Fibroblast of pulmonary artery (primary cell): ENCODE data around the gene CABLES1.
"Not testable (repeated sequence)": the region's sequence is repeated elsewhere in the genome, so short reads cannot be mapped to it uniquely, and the experiment has no call there.

Experiments used
- DNase-seq: peaks from one replicate; pipeline ENCODE4 v3.0.0-alpha.2; 2010; ENCODE audit warnings: low read depth
- H3K4me3 ChIP-seq: replicated peaks from 2 replicates; pipeline ENCODE4 v1.5.1; 2011; ENCODE audit warnings: low read depth, mild to moderate bottlenecking, control low read depth, low read length, moderate library complexity
- TF ChIP-seq, protein P1 (sequence below): IDR thresholded peaks from 2 replicates; pipeline ENCODE4 v1.5.1; 2011; ENCODE audit warnings: mild to moderate bottlenecking, control low read depth, low read length, inconsistent platforms; ENCODE audit errors: missing control alignments

CABLES1 gene, protein sequence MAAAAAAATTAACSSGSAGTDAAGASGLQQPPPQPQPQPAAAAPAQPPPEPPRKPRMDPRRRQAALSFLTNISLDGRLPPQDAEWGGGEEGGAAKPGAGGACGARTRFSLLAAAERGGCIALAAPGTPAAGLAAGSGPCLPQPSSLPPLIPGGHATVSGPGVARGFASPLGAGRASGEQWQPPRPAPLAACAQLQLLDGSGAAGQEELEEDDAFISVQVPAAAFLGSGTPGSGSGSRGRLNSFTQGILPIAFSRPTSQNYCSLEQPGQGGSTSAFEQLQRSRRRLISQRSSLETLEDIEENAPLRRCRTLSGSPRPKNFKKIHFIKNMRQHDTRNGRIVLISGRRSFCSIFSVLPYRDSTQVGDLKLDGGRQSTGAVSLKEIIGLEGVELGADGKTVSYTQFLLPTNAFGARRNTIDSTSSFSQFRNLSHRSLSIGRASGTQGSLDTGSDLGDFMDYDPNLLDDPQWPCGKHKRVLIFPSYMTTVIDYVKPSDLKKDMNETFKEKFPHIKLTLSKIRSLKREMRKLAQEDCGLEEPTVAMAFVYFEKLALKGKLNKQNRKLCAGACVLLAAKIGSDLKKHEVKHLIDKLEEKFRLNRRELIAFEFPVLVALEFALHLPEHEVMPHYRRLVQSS

DNA sequence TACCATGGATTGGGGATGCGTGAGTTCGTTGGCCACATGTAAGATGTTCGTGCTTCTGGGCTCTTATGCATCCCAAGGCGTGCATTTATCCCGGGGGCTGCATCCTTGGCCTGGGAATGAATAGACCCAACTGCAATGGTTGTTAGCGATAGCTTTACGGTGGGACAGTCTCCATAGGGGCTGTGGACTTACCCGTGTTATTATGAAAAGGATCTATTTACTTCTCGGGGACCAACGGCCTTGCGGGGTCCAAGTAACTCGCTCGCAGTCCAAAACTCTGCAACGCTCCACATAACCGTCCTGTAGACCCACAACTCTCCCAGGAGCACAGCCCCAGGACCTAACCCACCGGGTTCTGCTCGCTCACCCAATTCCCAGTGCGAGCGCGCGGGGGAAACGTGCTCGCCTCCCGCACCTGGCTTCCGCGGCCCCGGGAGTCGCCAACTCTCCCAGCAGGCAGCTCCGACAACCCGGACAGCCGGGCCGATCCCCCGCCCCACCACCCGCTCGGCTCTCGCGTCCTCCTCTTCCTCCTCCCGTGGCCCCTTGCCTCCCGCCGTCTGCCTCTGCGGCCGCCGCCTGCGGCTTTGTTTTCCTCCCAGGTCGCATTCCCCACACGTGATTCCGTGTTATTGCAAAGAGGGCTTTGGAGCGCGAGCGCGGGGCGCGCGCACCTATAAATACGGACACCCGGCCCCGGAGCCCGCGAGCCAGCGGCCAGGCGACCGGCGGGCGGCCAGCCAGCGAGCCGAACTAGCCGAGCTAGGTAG is at the start of gene CABLES1:
TSS of gene CABLES1 (plus strand) at position 706 of the 770 bp plus-strand sequence. CDS start 278 bp downstream, outside the sequence.
- TF ChIP-seq, protein P1, sequence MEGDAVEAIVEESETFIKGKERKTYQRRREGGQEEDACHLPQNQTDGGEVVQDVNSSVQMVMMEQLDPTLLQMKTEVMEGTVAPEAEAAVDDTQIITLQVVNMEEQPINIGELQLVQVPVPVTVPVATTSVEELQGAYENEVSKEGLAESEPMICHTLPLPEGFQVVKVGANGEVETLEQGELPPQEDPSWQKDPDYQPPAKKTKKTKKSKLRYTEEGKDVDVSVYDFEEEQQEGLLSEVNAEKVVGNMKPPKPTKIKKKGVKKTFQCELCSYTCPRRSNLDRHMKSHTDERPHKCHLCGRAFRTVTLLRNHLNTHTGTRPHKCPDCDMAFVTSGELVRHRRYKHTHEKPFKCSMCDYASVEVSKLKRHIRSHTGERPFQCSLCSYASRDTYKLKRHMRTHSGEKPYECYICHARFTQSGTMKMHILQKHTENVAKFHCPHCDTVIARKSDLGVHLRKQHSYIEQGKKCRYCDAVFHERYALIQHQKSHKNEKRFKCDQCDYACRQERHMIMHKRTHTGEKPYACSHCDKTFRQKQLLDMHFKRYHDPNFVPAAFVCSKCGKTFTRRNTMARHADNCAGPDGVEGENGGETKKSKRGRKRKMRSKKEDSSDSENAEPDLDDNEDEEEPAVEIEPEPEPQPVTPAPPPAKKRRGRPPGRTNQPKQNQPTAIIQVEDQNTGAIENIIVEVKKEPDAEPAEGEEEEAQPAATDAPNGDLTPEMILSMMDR = no peak
- DNase-seq = peak; percentile 71
- peak within 1 kb of the TSS; percentile 69 for H3K4me3 ChIP-seq

DNA sequence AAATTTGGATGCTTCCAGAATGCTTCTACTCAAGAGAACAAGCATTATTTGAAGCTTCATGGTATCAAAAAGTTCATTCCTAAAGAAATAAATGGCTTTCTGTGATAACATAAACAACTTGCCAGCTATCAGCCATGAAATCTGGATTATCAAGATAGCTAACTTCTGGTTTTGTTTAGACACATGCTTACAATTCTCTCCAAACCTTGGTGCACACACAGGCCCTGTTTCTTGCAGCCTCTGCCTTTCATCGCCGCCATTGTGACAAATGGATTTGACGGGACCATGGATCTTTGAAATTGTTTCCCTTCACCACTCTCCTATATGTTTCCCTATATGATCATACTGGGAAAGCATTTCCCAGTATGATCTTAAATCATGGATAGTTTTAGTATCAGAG is 47.9 kb upstream of the CABLES1 start:
- TF ChIP-seq, protein P1 = no peak
- no peak for DNase-seq
- H3K4me3 ChIP-seq = no peak overlapping the region

DNA sequence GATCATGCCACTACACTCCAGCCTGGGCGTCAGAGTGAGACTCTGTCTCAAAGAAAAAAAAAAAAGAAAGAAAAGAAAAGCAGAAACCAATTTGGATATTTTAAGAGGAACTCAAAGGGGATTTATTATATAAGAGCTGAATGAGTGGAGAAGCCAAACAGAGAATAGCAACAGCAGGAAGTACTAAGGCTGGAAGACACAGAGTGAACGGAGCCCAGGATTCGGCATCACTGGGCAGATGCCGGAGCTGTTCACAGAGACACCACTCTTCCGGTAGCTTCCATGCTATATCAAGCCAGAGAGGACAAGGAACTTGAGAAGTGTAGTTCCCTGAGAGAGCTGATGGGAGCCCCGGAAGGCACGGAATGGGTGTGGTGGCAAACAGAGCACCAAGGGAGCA is 47.0 kb upstream of the CABLES1 start:
- DNase-seq = no peak
- no peak overlapping the region for H3K4me3 ChIP-seq
- TF ChIP-seq, protein P1 = no peak

DNA sequence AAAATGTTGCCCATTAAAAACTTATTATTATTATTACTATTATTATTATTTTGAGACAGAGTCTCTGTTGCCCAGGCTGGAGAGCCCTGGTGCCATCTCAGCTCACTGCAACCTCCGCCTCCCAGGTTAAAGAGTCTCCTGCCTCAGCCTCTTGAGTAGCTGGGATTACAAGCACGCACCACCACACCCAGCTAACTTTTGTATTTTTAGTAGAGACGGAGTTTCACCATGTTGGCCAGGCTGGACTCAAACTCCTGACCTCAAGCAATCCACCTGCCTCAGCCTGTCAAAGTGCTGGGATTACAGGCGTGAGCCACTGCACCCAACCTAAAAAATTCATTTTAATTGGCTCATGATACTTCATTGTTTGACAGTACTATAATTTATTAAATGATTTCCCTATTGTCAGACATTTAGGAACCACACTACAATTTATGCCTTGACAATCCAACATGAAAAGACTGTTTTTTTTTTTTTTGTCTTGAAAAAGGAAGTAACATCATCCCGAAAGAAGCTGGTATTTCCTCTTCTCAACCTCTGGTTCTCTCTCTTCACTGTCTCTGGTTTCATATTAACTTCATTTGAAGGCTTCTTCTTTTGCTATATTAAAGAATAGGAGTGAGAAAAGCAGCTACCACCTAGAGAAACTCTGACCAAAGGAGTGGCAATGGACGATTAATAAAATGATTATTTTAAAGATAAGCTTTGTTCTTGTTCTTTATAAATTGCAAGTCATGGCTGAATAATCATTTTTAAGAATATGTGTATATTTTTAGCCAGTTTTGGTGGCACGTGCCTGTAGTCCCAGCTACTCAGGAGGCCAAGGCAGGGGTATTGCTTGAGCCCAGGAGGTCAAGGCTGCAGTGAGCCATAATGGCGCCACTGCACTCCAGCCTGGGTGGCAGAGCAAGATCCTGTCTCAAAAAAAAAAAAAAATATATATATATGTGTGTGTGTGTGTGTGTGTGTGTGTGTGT is 44.0 kb upstream of the CABLES1 start:
- not testable (repeated sequence) for H3K4me3 ChIP-seq
- peak; percentile 60 for DNase-seq

DNA sequence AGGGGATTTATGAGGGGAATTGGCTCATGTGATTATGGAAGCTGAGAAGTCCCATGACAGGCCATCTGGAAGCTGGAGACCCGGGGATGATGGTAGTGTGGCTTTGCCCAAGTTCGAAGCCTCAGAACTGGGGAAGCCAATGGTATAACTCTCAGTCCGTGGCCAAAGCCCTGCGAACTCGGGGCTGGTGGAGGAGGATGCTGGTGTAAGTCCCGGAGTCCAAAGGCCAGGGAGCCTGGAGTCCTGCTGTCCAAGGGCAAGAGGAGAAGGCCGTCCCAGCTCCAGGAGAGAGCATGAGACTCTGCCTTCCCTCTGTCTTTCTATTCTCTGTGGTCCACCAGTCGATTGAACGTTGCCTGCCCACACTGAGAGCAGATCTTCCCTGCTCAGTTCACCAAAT is 43.2 kb upstream of the CABLES1 start:
- no peak overlapping the region for H3K4me3 ChIP-seq
- TF ChIP-seq, protein P1 = no peak
- DNase-seq = no peak

DNA sequence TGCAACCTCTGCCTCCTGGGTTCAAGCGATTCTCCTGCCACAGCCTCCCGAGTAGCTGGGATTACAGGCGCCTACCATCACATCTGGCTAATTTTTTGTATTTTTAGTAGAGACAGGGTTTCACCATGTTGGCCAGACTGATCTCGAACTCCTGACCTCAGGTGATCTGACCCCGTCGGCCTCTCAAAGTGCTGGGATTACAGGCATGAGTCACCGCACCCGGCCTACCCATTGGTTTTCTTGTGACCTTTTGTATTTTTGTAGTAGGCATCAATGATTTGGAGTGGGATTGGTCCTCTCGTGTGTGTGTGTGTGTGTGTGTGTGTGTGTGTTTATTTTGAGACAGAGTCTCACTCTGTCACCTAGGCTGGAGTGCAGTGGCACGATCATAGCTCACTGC is 42.2 kb upstream of the CABLES1 start:
- not testable (repeated sequence) for H3K4me3 ChIP-seq, DNase-seq

DNA sequence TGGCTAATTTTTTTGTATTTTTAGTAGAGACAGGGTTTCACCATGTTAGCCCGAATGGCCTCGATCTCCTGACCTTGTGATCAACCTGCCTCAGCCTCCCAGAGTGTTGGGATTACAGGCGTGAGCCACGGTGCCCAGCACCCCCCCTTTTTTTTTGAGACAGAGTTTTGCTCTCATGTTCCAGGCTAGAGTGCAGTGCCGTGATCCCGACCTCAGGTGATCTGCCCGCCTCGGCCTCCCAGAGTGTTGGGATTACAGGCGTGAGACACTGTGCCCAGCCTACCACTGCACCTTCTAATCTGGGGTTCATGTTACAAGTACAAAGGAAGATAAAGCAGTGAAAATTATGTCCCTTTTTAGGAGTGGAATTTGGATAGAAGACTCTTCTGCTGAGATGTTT is 41.5 kb upstream of the CABLES1 start:
- DNase-seq = no peak
- H3K4me3 ChIP-seq = no peak overlapping the region
- TF ChIP-seq, protein P1 = no peak
